Measurements from ENCODE around the gene PCID2.

Gene PCID2

DNA sequence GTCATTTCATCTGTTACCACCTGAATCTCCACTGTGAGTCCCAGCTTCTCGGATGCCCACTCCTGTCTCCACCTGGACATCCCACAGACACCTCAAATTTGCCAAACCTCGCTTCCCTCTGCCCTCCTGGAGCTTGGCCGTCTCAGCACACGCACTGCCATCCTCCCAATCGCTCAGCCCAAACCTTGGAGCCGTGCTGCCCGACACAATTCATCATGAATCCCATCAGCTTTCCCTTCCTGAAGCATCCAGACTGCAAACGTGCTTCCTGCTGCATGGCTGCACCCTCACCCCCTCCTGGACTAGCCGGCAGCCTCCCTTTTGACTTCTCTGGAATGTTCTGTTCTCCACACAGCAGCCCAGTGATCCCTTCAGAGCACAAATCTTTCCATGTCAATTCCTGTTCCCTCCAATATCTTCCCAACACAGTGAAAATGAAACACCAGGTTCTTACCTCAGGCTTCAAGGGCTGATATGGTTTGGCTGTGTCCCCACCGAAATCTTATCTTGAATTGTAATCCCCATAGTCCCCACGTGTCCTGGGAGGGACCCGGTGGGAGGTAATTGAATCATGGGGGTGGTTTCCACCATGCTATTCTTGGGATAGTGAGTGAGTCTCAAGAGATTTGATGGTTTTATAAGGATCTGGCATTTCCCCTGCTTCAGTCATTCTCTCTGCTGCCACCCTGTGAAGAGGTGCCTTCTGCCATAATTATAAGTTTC is 51.1 kb downstream of the PCID2 start:
- TF ChIP-seq GATA3 (IDR thresholded peaks at IDR 0.05; ENCODE audit: low read depth, low read length): no peak
- TF ChIP-seq GATA2 (IDR thresholded peaks at IDR 0.05; ENCODE audit: low read depth, low read length): no peak

GRCh38 chr13:113155982-113156655 is 52.4 kb downstream of the PCID2 start:
- TF ChIP-seq GATA3 (IDR thresholded peaks at IDR 0.05; ENCODE audit: low read depth, low read length) (no peak), GATA2 (IDR thresholded peaks at IDR 0.05; ENCODE audit: low read depth, low read length) (no peak)

- TF ChIP-seq GATA2 (IDR thresholded peaks at IDR 0.05; ENCODE audit: low read depth, low read length): no peak
Observed at GRCh38 chr13:113155201-113155600, 53.3 kb downstream of the PCID2 start.

DNA sequence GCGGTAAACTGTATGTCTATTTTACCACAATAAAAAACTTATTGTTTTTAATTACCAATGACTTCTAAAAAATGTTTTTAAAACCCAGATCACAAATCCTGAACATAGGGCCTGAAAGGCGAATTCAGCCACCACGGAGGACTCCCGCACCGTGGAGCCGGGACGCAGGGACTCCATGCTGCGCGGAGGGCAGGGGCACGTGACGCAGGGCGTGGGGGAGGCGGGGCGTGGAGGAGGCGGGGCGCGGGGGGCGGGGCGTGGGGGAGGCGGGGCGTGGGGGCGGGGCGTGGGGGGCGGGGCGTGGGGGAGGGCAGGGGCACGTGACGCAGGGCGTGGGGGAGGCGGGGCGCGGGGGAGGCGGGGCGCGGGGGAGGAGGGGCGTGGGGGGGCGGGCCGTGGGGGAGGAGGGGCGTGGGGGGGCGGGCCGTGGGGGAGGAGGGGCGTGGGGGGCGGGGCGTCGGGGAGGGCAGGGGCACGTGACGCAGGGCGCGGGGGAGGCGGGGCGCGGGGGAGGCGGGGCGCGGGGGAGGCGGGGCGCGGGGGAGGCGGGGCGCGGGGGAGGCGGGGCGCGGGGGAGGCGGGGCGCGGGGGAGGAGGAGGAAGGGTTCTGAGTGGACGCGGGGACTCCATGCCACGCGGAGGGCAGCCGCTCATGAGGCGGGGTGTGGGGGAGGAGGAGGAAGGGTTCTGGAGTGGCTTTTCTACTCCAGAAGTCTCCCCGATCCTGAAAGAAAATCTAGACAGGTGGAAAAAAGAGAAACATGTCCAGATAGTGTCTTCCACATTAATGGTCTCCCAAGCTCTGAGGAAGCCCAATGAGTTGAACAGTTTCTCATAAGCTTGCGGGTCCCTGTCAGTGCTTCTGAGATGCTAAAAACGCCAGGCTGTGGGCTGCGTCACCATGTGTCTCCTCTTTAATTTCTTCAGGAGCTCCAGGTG is 54.4 kb downstream of the PCID2 start:
- no peak for TF ChIP-seq GATA2 (IDR thresholded peaks at IDR 0.05; ENCODE audit: low read depth, low read length)
- no peak for TF ChIP-seq GATA3 (IDR thresholded peaks at IDR 0.05; ENCODE audit: low read depth, low read length)

- TF ChIP-seq GATA2 (IDR thresholded peaks at IDR 0.05; ENCODE audit: low read depth, low read length) (no peak), GATA3 (IDR thresholded peaks at IDR 0.05; ENCODE audit: low read depth, low read length) (no peak)
Observed at GRCh38 chr13:113152984-113153809, 55.3 kb downstream of the PCID2 start.

- TF ChIP-seq GATA3 (IDR thresholded peaks at IDR 0.05; ENCODE audit: low read depth, low read length) (no peak), GATA2 (IDR thresholded peaks at IDR 0.05; ENCODE audit: low read depth, low read length) (no peak)
Observed at GRCh38 chr13:113152691-113152983, 55.8 kb downstream of the PCID2 start.

GRCh38 chr13:113151745-113152690 is 56.5 kb downstream of the PCID2 start:
- TF ChIP-seq GATA3 (IDR thresholded peaks at IDR 0.05; ENCODE audit: low read depth, low read length) (no peak), GATA2 (IDR thresholded peaks at IDR 0.05; ENCODE audit: low read depth, low read length) (no peak)

- TF ChIP-seq GATA2 (IDR thresholded peaks at IDR 0.05; ENCODE audit: low read depth, low read length) (no peak), GATA3 (IDR thresholded peaks at IDR 0.05; ENCODE audit: low read depth, low read length) (no peak)
Observed at GRCh38 chr13:113150550-113151365, 57.7 kb downstream of the PCID2 start.

- TF ChIP-seq GATA3 (IDR thresholded peaks at IDR 0.05; ENCODE audit: low read depth, low read length) (no peak), GATA2 (IDR thresholded peaks at IDR 0.05; ENCODE audit: low read depth, low read length) (no peak)
Observed at GRCh38 chr13:113149711-113150549, 58.5 kb downstream of the PCID2 start.

DNA sequence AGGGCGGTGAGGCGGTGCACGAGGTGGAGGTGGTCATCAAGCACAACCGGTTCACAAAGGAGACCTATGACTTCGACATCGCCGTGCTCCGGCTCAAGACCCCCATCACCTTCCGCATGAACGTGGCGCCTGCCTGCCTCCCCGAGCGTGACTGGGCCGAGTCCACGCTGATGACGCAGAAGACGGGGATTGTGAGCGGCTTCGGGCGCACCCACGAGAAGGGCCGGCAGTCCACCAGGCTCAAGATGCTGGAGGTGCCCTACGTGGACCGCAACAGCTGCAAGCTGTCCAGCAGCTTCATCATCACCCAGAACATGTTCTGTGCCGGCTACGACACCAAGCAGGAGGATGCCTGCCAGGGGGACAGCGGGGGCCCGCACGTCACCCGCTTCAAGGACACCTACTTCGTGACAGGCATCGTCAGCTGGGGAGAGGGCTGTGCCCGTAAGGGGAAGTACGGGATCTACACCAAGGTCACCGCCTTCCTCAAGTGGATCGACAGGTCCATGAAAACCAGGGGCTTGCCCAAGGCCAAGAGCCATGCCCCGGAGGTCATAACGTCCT is 59.4 kb downstream of the PCID2 start:
- no peak for TF ChIP-seq GATA3 (IDR thresholded peaks at IDR 0.05; ENCODE audit: low read depth, low read length)
- TF ChIP-seq GATA2 (IDR thresholded peaks at IDR 0.05; ENCODE audit: low read depth, low read length): no peak

DNA sequence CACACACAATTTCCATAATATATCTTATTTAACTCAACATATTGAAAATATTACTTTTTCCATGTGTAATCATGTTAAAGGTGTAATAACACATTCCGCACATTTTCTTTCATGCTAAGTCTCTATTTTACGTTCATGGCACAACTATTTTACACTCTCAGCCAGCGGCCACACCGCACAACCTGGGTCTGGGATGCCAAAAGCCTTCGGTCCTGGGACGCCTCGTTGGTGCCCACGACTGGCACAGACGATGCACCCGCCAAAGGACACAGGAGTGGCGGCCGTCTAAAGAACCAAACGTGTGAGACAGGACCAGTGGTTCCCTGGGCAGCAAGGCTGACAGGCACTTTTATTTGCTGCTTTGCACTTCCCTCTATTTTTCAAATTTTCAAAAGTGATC is 60.1 kb downstream of the PCID2 start:
- TF ChIP-seq GATA3 (IDR thresholded peaks at IDR 0.05; ENCODE audit: low read depth, low read length) (no peak), GATA2 (IDR thresholded peaks at IDR 0.05; ENCODE audit: low read depth, low read length) (no peak)

Measured in SH-SY5Y (cell line).